Measurements from ENCODE around the gene GAREM1.
A peak's percentile ranks its signal among the peaks of the same experiment; 100 is the strongest.
"Not testable (repeated sequence)": the region's sequence is repeated elsewhere in the genome, so short reads cannot be mapped to it uniquely, and the experiment has no call there.

The GAREM1 gene

GRCh38 chr18:32470714-32471633 lies at the start of gene GAREM1:
GAREM1 (minus strand) TSS chr18:32470882; CDS start chr18:32470428, 454 bp downstream.
- Histone ChIP-seq H3K27me3 (replicated peaks; ENCODE audit: control insufficient read depth, insufficient read depth, low read length) (no peaks in the 10 kb centered on the region), H3K4me1 (ENCODE audit: control insufficient read depth, insufficient read depth, low read length) (peaks cover 25% of the 10 kb centered on the region), H3K9me3 (ENCODE audit: control insufficient read depth, low read length) (no peaks in the 10 kb centered on the region), H3K9ac (ENCODE audit: low read length) (peak within 1 kb of the TSS; percentile 86), H3K4me3 (ENCODE audit: low read length) (peak within 1 kb of the TSS; percentile 88), H3K36me3 (ENCODE audit: control insufficient read depth, insufficient read depth, low read length, severe bottlenecking) (no peaks in the 10 kb centered on the region)
- DNase-seq (ENCODE audit: low read depth), result peak; percentile 99

- Histone ChIP-seq H3K9ac (ENCODE audit: low read length) (no peak overlapping the region), H3K4me3 (ENCODE audit: low read length) (no peak overlapping the region), H3K27me3 (replicated peaks; ENCODE audit: control insufficient read depth, insufficient read depth, low read length) (peaks cover 4% of the 10 kb centered on the region), H3K36me3 (ENCODE audit: control insufficient read depth, insufficient read depth, low read length, severe bottlenecking) (no peaks in the 10 kb centered on the region), H3K4me1 (ENCODE audit: control insufficient read depth, insufficient read depth, low read length) (no peaks in the 10 kb centered on the region), H3K9me3 (ENCODE audit: control insufficient read depth, low read length) (no peaks in the 10 kb centered on the region)
- no peak for DNase-seq (ENCODE audit: low read depth)
These were observed 40.5 kb upstream of the GAREM1 start for GRCh38 chr18:32511147-32511546.

- no peaks in the 10 kb centered on the region for H3K4me1 ChIP-seq (ENCODE audit: control insufficient read depth, insufficient read depth, low read length)
- DNase-seq (ENCODE audit: low read depth), result no peak
- peaks cover 8% of the 10 kb centered on the region for H3K27me3 ChIP-seq (replicated peaks; ENCODE audit: control insufficient read depth, insufficient read depth, low read length)
- no peaks in the 10 kb centered on the region for H3K36me3 ChIP-seq (ENCODE audit: control insufficient read depth, insufficient read depth, low read length, severe bottlenecking)
- H3K4me3 ChIP-seq (ENCODE audit: low read length), result no peak overlapping the region
- H3K9ac ChIP-seq (ENCODE audit: low read length), result no peak overlapping the region
- no peaks in the 10 kb centered on the region for H3K9me3 ChIP-seq (ENCODE audit: control insufficient read depth, low read length)
These were observed 38.4 kb upstream of the GAREM1 start for GRCh38 chr18:32509111-32509510.

GRCh38 chr18:32507093-32507492 lies 36.4 kb upstream of the GAREM1 start:
- Histone ChIP-seq H3K27me3 (replicated peaks; ENCODE audit: control insufficient read depth, insufficient read depth, low read length) (peaks cover 8% of the 10 kb centered on the region), H3K36me3 (ENCODE audit: control insufficient read depth, insufficient read depth, low read length, severe bottlenecking) (no peaks in the 10 kb centered on the region), H3K4me3 (ENCODE audit: low read length) (no peak overlapping the region), H3K9me3 (ENCODE audit: control insufficient read depth, low read length) (no peaks in the 10 kb centered on the region), H3K4me1 (ENCODE audit: control insufficient read depth, insufficient read depth, low read length) (no peaks in the 10 kb centered on the region), H3K9ac (ENCODE audit: low read length) (no peak overlapping the region)
- DNase-seq (ENCODE audit: low read depth), result no peak

GRCh38 chr18:32502014-32502413 lies 31.3 kb upstream of the GAREM1 start:
- Histone ChIP-seq H3K9ac (ENCODE audit: low read length) (no peak overlapping the region), H3K27me3 (replicated peaks; ENCODE audit: control insufficient read depth, insufficient read depth, low read length) (peaks cover 4% of the 10 kb centered on the region), H3K36me3 (ENCODE audit: control insufficient read depth, insufficient read depth, low read length, severe bottlenecking) (no peaks in the 10 kb centered on the region), H3K9me3 (ENCODE audit: control insufficient read depth, low read length) (no peaks in the 10 kb centered on the region), H3K4me1 (ENCODE audit: control insufficient read depth, insufficient read depth, low read length) (no peaks in the 10 kb centered on the region), H3K4me3 (ENCODE audit: low read length) (no peak overlapping the region)
- no peak for DNase-seq (ENCODE audit: low read depth)

- H3K36me3 ChIP-seq (ENCODE audit: control insufficient read depth, insufficient read depth, low read length, severe bottlenecking); H3K27me3 ChIP-seq (replicated peaks; ENCODE audit: control insufficient read depth, insufficient read depth, low read length); H3K9ac ChIP-seq (ENCODE audit: low read length); H3K9me3 ChIP-seq (ENCODE audit: control insufficient read depth, low read length); H3K4me1 ChIP-seq (ENCODE audit: control insufficient read depth, insufficient read depth, low read length); DNase-seq (ENCODE audit: low read depth); H3K4me3 ChIP-seq (ENCODE audit: low read length): not testable (repeated sequence)
These were observed 30.6 kb upstream of the GAREM1 start for GRCh38 chr18:32501242-32501641.

- no peaks in the 10 kb centered on the region for H3K4me1 ChIP-seq (ENCODE audit: control insufficient read depth, insufficient read depth, low read length)
- no peak overlapping the region for H3K9ac ChIP-seq (ENCODE audit: low read length)
- H3K9me3 ChIP-seq (ENCODE audit: control insufficient read depth, low read length), result no peaks in the 10 kb centered on the region
- no peak overlapping the region for H3K4me3 ChIP-seq (ENCODE audit: low read length)
- DNase-seq (ENCODE audit: low read depth), result no peak
- H3K27me3 ChIP-seq (replicated peaks; ENCODE audit: control insufficient read depth, insufficient read depth, low read length), result no peaks in the 10 kb centered on the region
- no peaks in the 10 kb centered on the region for H3K36me3 ChIP-seq (ENCODE audit: control insufficient read depth, insufficient read depth, low read length, severe bottlenecking)
These were observed 12.3 kb upstream of the GAREM1 start for GRCh38 chr18:32483002-32483401.

- Histone ChIP-seq H3K9ac (ENCODE audit: low read length) (no peak overlapping the region), H3K27me3 (replicated peaks; ENCODE audit: control insufficient read depth, insufficient read depth, low read length) (no peaks in the 10 kb centered on the region), H3K4me1 (ENCODE audit: control insufficient read depth, insufficient read depth, low read length) (no peaks in the 10 kb centered on the region), H3K36me3 (ENCODE audit: control insufficient read depth, insufficient read depth, low read length, severe bottlenecking) (no peaks in the 10 kb centered on the region), H3K4me3 (ENCODE audit: low read length) (no peak overlapping the region), H3K9me3 (ENCODE audit: control insufficient read depth, low read length) (no peaks in the 10 kb centered on the region)
- DNase-seq (ENCODE audit: low read depth), result no peak
These were observed 11.4 kb upstream of the GAREM1 start for GRCh38 chr18:32482117-32482516.

- Histone ChIP-seq H3K27me3 (replicated peaks; ENCODE audit: control insufficient read depth, insufficient read depth, low read length) (no peaks in the 10 kb centered on the region), H3K9me3 (ENCODE audit: control insufficient read depth, low read length) (no peaks in the 10 kb centered on the region), H3K4me3 (ENCODE audit: low read length) (no peak overlapping the region), H3K36me3 (ENCODE audit: control insufficient read depth, insufficient read depth, low read length, severe bottlenecking) (no peaks in the 10 kb centered on the region), H3K9ac (ENCODE audit: low read length) (no peak overlapping the region), H3K4me1 (ENCODE audit: control insufficient read depth, insufficient read depth, low read length) (no peaks in the 10 kb centered on the region)
- DNase-seq (ENCODE audit: low read depth), result no peak
These were observed 9.9 kb upstream of the GAREM1 start for GRCh38 chr18:32480581-32480980.

- Histone ChIP-seq H3K9ac (ENCODE audit: low read length) (no peak overlapping the region), H3K27me3 (replicated peaks; ENCODE audit: control insufficient read depth, insufficient read depth, low read length) (no peaks in the 10 kb centered on the region), H3K4me3 (ENCODE audit: low read length) (no peak overlapping the region), H3K4me1 (ENCODE audit: control insufficient read depth, insufficient read depth, low read length) (no peaks in the 10 kb centered on the region), H3K36me3 (ENCODE audit: control insufficient read depth, insufficient read depth, low read length, severe bottlenecking) (no peaks in the 10 kb centered on the region), H3K9me3 (ENCODE audit: control insufficient read depth, low read length) (no peaks in the 10 kb centered on the region)
- no peak for DNase-seq (ENCODE audit: low read depth)
These were observed 8.1 kb upstream of the GAREM1 start for GRCh38 chr18:32478807-32479206.

GRCh38 chr18:32478317-32478716 lies 7.6 kb upstream of the GAREM1 start:
- no peak for DNase-seq (ENCODE audit: low read depth)
- H3K9ac ChIP-seq (ENCODE audit: low read length), result no peak overlapping the region
- H3K36me3 ChIP-seq (ENCODE audit: control insufficient read depth, insufficient read depth, low read length, severe bottlenecking), result no peaks in the 10 kb centered on the region
- no peaks in the 10 kb centered on the region for H3K27me3 ChIP-seq (replicated peaks; ENCODE audit: control insufficient read depth, insufficient read depth, low read length)
- no peaks in the 10 kb centered on the region for H3K4me1 ChIP-seq (ENCODE audit: control insufficient read depth, insufficient read depth, low read length)
- no peaks in the 10 kb centered on the region for H3K9me3 ChIP-seq (ENCODE audit: control insufficient read depth, low read length)
- no peak overlapping the region for H3K4me3 ChIP-seq (ENCODE audit: low read length)

GRCh38 chr18:32476106-32476505 lies 5.4 kb upstream of the GAREM1 start:
- no peak overlapping the region for H3K4me3 ChIP-seq (ENCODE audit: low read length)
- H3K36me3 ChIP-seq (ENCODE audit: control insufficient read depth, insufficient read depth, low read length, severe bottlenecking), result no peaks in the 10 kb centered on the region
- no peaks in the 10 kb centered on the region for H3K9me3 ChIP-seq (ENCODE audit: control insufficient read depth, low read length)
- no peak overlapping the region for H3K9ac ChIP-seq (ENCODE audit: low read length)
- no peak for DNase-seq (ENCODE audit: low read depth)
- H3K27me3 ChIP-seq (replicated peaks; ENCODE audit: control insufficient read depth, insufficient read depth, low read length), result no peaks in the 10 kb centered on the region
- H3K4me1 ChIP-seq (ENCODE audit: control insufficient read depth, insufficient read depth, low read length), result peaks cover 4% of the 10 kb centered on the region

Data from adipocyte (in vitro differentiated cells).